HG03565 (cell line): ENCODE results near the gene C12orf42.

ENCODE experiments used
- ATAC-seq: cut with Tn5 transposase; IDR thresholded peaks from one replicate; pipeline ENCODE4 v1.9.1; 2021; ENCODE audit warnings: mild to moderate bottlenecking, moderate library complexity; ENCODE audit not compliant: unreplicated experiment

The C12orf42 gene

DNA sequence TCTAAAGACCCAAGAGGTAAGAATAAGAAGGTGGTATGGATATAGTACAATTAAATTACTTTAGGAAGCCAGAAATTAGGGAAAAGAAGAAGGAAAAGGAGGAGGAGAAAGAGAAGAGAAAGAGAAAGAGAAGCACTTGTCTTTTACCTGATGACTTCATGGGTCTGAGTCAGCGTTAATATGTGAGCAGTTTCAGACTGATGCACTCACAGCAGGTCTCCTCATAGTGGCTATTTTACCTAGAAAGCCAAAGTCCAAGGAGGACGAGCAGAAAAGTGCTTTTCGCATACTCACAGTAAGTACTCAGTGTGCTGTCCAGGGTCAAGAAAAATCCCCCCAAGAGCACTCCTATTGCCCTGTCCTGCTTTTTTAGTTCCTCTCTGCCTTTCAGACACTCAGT is 222.1 kb downstream of the C12orf42 start:
- ATAC-seq: no peak

GRCh38 chr12:103272949-103273348 is 222.8 kb downstream of the C12orf42 start:
- no peak for ATAC-seq

DNA sequence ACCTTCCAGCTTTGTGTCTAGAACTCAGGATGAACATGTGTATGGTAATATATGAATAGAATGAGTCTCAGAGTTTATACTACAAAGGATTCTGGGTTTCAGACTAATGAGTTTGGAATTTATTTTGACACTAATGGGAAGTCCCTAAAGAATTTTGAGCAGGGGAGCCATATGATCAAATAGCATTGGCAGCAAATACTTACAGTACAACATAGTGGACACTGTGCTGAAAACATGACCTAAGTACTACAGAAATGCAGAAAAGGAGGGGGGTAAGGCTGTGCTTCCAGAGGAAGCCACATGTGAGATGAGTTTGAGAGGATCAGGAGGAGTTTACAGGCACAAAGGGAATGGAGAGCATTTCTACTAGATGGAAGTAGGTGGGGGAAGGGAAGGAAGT is 225.8 kb downstream of the C12orf42 start:
- ATAC-seq: no peak

DNA sequence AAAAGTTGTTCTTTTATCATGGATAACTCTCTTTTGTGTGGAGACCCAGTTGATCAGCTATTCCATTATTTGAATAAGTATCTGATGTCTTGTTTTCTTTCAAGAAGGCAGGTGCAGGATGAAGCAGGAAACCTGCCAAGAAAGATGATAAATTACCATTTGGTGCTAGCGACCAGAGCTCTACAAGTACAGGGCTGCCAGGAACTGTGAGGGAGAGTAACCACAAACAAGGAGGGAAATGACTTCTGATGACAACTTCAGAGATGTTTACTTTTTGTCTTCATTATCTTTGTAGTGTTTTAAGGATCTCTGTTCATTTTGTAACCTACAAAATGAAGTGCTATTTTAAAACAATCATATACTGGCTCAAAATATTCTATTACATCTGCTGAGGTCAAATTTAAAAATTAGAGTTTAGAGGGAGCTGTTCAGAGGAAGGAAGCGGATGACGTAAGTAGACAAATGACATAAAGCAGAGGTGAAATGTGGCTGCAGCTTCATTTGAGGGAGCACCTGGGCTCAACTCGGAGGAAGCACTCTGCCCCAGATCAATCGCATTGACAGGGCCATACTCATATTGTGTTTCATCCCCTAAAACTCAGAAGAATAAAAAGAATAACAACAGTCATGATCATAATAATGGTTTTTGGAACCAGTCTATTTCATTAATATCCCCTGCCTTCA is 226.8 kb downstream of the C12orf42 start:
- ATAC-seq: no peak

GRCh38 chr12:103257763-103258162 is 238.0 kb downstream of the C12orf42 start:
- ATAC-seq: no peak
